GM12892 (cell line): Measurements from ENCODE around the gene IL18RAP.

Source experiments
- POLR2A ChIP-seq: IDR thresholded peaks from 2 replicates; pipeline ENCODE4 v1.6.1; 2011; ENCODE audit warnings: low read depth, low read length, control low read depth
- POLR2AphosphoS5 ChIP-seq: IDR thresholded peaks from 2 replicates; pipeline ENCODE4 v1.6.1; 2011; ENCODE audit warnings: low read depth, low read length, control low read depth
- TAF1 ChIP-seq: IDR thresholded peaks from 2 replicates; pipeline ENCODE4 v1.6.1; 2011; ENCODE audit warnings: low read depth, mild to moderate bottlenecking, control low read depth, low read length, borderline replicate concordance

DNA sequence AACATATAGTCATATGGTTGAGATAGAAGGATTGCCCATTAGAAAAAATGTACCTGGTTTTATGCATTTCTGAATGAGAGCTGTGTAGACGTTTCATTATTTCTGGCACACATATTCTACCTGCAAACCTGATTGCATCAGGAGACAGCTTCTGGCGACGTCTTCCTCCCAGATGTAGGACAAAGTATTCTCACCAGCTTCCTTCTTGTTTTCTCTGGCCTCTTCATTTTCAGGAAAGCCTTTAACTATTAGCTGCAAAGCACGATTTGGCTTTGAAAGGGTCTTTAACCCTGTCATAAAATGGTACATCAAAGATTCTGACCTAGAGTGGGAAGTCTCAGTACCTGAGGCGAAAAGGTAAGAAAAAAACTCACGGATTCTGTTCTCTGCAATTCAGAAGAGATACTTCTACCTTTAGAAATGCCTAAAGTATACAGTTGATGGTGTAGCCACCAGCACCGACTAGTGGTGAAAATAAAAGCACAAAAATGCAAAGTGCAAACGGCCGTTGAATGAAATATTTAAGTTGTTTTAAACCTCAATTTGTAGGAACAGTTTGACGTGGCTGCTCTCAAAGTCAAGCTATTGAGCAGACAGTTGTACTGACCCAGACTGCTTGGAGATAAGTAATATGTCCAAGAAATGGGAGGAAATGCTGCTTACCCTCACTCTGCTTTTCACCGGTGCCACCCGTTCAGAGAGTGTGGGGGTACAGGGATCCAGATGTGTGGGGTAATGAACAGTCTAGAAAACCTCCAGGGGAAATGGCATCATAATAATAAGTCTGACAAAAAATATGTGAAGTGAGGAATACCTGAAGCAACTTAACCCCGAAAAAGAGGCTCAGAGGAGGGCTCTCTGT is 20.2 kb downstream of the IL18RAP start:
- TF ChIP-seq POLR2A: no peak
- no peak for TF ChIP-seq POLR2AphosphoS5
- no peak for TF ChIP-seq TAF1
